HL-60/S4 treated with retinoic acid at 250 ng/mL for 4 days and 3 days (cell line): ENCODE measurements around the gene GRM7.

Source experiments
- in situ Hi-C: fragments of 300-500 bp; cut with MboI; formaldehyde crosslinking; loops from 2 replicates; pipeline ENCODE4 v1.7.0; 2022; ENCODE audit warnings: low sequenced_read_pairs

GRM7 gene

GRCh38 chr3:7112523-7113056, 251.7 kb downstream of the GRM7 start:
- in situ Hi-C loops: no loop called here

- in situ Hi-C loops: no loop called here
Measured at GRCh38 chr3:7144697-7145308, 283.9 kb downstream of the GRM7 start.

GRCh38 chr3:7146529-7146928, 285.6 kb downstream of the GRM7 start:
- in situ Hi-C loops: no loop called here

GRCh38 chr3:7158516-7158915, 297.6 kb downstream of the GRM7 start:
- in situ Hi-C loops: no loop called here

GRCh38 chr3:7160689-7161088, 299.8 kb downstream of the GRM7 start:
- in situ Hi-C loops: no loop called here

- in situ Hi-C loops: no loop called here
Measured at GRCh38 chr3:7166460-7166859, 305.5 kb downstream of the GRM7 start.

- in situ Hi-C loops: no loop called here
Measured at GRCh38 chr3:7171493-7171892, 310.6 kb downstream of the GRM7 start.

GRCh38 chr3:7172996-7173395, 312.1 kb downstream of the GRM7 start:
- in situ Hi-C loops: no loop called here

GRCh38 chr3:7188551-7188950, 327.6 kb downstream of the GRM7 start:
- in situ Hi-C loops: no loop called here

- in situ Hi-C loops: no loop called here
Measured at GRCh38 chr3:7190095-7190494, 329.2 kb downstream of the GRM7 start.

GRCh38 chr3:7193269-7193668, 332.4 kb downstream of the GRM7 start:
- in situ Hi-C loops: no loop called here

GRCh38 chr3:7194071-7194835, 333.3 kb downstream of the GRM7 start:
- in situ Hi-C loops: no loop called here

GRCh38 chr3:7195934-7196333, 335.0 kb downstream of the GRM7 start:
- in situ Hi-C loops: no loop called here

GRCh38 chr3:7201784-7202183, 340.9 kb downstream of the GRM7 start:
- in situ Hi-C loops: no loop called here

GRCh38 chr3:7203969-7204847, 343.3 kb downstream of the GRM7 start:
- in situ Hi-C loops: no loop called here

- in situ Hi-C loops: no loop called here
Measured at GRCh38 chr3:7204848-7205156, 343.9 kb downstream of the GRM7 start.

- in situ Hi-C loops: no loop called here
Measured at GRCh38 chr3:7205535-7205934, 344.6 kb downstream of the GRM7 start.

- in situ Hi-C loops: no loop called here
Measured at GRCh38 chr3:7205962-7206361, 345.0 kb downstream of the GRM7 start.

- in situ Hi-C loops: no loop called here
Measured at GRCh38 chr3:7207125-7207524, 346.2 kb downstream of the GRM7 start.

GRCh38 chr3:7207928-7208327, 347.0 kb downstream of the GRM7 start:
- in situ Hi-C loops: no loop called here

GRCh38 chr3:7209098-7209497, 348.2 kb downstream of the GRM7 start:
- in situ Hi-C loops: no loop called here

- in situ Hi-C loops: no loop called here
Measured at GRCh38 chr3:7211740-7212139, 350.8 kb downstream of the GRM7 start.
